Mucosa of descending colon (tissue), 3 donors: ENCODE measurements around the gene AGBL5. TPM values are rescaled to one million over a fixed set of nuclear protein-coding genes. Genes with fewer than 3 reads are reported as not detected.

ENCODE experiments used
- ATAC-seq: fragments of 200-7000 bp; cut with Tn5 transposase; one replicate; pipeline ENCODE4 v1.9.1; 2020; ENCODE audit warnings: mild to moderate bottlenecking, moderate library complexity
- DNase-seq, 3 donors: peaks; one replicate each; pipeline ENCODE4 v3.0.0-alpha.2; 2020
- H3K36me3 ChIP-seq: fragments of 200-600 bp; one replicate; pipeline ENCODE4 v1.8.0; 2021; ENCODE audit warnings: low read depth, mild to moderate bottlenecking
- H3K4me1 ChIP-seq: fragments of 200-600 bp; one replicate; pipeline ENCODE4 v1.8.0; 2021; ENCODE audit warnings: low read depth, mild to moderate bottlenecking
- H3K4me3 ChIP-seq: fragments of 200-600 bp; one replicate; pipeline ENCODE4 v1.8.0; 2021; ENCODE audit warnings: mild to moderate bottlenecking
- H3K9me3 ChIP-seq: fragments of 200-600 bp; one replicate; pipeline ENCODE4 v1.8.0; 2021; ENCODE audit warnings: mild to moderate bottlenecking
- intact Hi-C, 2 donors: fragments of 100-400 bp; cut with DNase I in 1 of 2; cut with micrococcal nuclease in 1 of 2; formaldehyde crosslinking; loops; one replicate each; pipeline versions ENCODE4 v1.11.0 to v1.11.1; 2022; cut with DNase I, micrococcal nuclease
- long read RNA-seq, 2 donors: library from polyadenylated mRNA; unstranded; transcript quantifications; one replicate each; pipeline ENCODE4 v2.0.0, GENCODE V29; 2019 to 2021
- total RNA-seq, 3 donors: library from RNA; stranded (reverse); fragmentation: NEBNext Ultra II Directional in 2 of 3; extraction: Animal tissue kit (Norgen Biotek cat#: 25700) in 2 of 3; gene quantifications; one replicate each; pipeline versions ENCODE4 v1.2.1 to v1.2.4, GENCODE V29; 2021 to 2023
- TF ChIP-seq, protein P1 (sequence below): fragments of 200-600 bp; IDR thresholded peaks from one replicate; pipeline ENCODE4 v1.8.0; 2022; ENCODE audit warnings: antibody characterized with exemption, mild to moderate bottlenecking
- donor health status: DM: no; HTN: no; CAD: no; lungs with moderate emphysema.
- donor health status: DM: no; HTN: no; CAD: no.
- donor health status: DM: no; HTN: yes; CAD: no.

The AGBL5 gene, protein sequence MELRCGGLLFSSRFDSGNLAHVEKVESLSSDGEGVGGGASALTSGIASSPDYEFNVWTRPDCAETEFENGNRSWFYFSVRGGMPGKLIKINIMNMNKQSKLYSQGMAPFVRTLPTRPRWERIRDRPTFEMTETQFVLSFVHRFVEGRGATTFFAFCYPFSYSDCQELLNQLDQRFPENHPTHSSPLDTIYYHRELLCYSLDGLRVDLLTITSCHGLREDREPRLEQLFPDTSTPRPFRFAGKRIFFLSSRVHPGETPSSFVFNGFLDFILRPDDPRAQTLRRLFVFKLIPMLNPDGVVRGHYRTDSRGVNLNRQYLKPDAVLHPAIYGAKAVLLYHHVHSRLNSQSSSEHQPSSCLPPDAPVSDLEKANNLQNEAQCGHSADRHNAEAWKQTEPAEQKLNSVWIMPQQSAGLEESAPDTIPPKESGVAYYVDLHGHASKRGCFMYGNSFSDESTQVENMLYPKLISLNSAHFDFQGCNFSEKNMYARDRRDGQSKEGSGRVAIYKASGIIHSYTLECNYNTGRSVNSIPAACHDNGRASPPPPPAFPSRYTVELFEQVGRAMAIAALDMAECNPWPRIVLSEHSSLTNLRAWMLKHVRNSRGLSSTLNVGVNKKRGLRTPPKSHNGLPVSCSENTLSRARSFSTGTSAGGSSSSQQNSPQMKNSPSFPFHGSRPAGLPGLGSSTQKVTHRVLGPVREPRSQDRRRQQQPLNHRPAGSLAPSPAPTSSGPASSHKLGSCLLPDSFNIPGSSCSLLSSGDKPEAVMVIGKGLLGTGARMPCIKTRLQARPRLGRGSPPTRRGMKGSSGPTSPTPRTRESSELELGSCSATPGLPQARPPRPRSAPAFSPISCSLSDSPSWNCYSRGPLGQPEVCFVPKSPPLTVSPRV
- 10 to 100 TPM; 16.7 to 20.0 (median 19.2) TPM for total RNA-seq
- long read RNA-seq, donor 1, transcript AGBL5-201 (11 exons, 2,382 nt): major isoform, 14 of 39 reads
- long read RNA-seq, donor 1, partial matches to known transcripts: 2 of 39 reads
- long read RNA-seq, donor 1, other reads (novel, unspliced or antisense): 20 of 39 reads
- long read RNA-seq, donor 2, partial matches to known transcripts: 5 of 15 reads
- long read RNA-seq, donor 2, other reads (novel, unspliced or antisense): 9 of 15 reads

DNA sequence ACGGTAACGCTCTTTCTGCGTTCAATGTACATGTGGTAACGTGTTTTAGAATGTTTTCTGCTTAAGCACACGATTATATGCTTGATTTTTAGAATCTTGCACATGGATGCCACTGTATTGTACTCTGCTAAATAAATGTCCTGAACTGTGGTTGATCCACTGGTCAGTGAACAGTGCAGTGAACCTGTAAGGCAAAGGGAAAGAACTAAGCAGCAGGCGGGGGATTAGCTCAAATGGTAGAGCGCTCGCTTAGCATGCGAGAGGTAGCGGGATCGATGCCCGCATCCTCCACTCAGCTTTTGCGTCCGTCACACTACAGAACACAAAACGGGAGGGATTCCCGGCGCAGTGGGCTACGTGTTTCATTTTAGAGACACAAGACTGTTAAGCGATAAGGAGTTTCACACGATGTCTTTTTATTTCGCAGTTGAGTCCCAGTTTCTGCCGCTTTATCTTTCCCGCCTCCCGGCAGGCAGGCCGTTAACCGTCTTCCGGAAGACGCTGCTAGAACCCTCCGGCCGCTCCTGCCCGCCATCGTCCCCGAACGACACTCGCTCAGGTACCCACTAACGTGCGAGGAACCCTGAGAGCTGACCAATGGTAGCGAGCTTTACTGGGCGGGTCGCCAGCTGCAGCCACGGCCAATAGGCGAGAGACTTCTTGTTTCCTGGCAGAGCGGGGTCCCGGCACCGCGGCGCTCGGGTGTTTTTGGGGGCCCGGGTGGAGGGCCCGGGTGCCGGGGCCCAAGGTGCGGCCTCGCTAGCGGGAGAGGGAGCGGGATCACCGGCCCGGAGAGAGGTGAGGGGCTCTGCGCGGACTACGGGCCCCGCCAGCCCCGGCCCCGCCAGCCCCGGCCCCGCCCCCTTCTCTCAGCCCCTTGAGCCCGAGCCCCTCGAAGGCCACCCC, at the start of gene AGBL5:
TSS of gene AGBL5 (plus strand) at position 673 of the 906 bp plus-strand sequence. CDS start 1,291 bp downstream, outside the sequence.
- peak within 1 kb of the TSS; percentile 86 for H3K4me3 ChIP-seq
- intact Hi-C loops: no loop called here
- DNase-seq (peak; percentile 97 to 98 (median 98)), ATAC-seq (peak; percentile 83)
- H3K9me3 ChIP-seq: no peaks in the 10 kb centered on the region
- H3K4me1 ChIP-seq: peaks cover 15% of the 10 kb centered on the region
- no peaks in the 10 kb centered on the region for H3K36me3 ChIP-seq
- TF ChIP-seq, protein P1, sequence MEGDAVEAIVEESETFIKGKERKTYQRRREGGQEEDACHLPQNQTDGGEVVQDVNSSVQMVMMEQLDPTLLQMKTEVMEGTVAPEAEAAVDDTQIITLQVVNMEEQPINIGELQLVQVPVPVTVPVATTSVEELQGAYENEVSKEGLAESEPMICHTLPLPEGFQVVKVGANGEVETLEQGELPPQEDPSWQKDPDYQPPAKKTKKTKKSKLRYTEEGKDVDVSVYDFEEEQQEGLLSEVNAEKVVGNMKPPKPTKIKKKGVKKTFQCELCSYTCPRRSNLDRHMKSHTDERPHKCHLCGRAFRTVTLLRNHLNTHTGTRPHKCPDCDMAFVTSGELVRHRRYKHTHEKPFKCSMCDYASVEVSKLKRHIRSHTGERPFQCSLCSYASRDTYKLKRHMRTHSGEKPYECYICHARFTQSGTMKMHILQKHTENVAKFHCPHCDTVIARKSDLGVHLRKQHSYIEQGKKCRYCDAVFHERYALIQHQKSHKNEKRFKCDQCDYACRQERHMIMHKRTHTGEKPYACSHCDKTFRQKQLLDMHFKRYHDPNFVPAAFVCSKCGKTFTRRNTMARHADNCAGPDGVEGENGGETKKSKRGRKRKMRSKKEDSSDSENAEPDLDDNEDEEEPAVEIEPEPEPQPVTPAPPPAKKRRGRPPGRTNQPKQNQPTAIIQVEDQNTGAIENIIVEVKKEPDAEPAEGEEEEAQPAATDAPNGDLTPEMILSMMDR: no peak

DNA sequence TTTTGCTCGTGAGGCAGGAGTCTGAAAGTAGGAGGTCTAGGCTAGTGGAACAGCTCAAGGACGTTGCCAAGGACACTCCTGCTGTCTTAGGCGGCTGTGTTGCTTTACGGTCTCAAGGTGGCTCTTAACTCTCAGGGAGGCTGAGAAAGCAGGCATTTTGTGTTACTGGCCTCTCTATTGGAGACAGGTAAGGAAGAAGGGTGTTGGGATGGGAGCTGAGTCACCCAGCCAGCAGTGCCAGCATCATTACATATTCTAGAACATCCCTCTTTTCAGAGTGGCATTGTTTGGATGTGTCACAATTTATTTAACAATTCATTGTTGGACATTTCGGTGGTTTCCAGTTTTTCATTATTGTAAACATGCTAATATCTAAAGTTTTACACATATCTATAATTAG, 49.5 kb upstream of the AGBL5 start:
- DNase-seq: no peak
- Histone ChIP-seq H3K9me3 (no peaks in the 10 kb centered on the region), H3K4me1 (no peaks in the 10 kb centered on the region), H3K4me3 (no peak overlapping the region), H3K36me3 (no peaks in the 10 kb centered on the region)
- TF ChIP-seq, protein P1: no peak
- intact Hi-C loops: no loop called here
- no peak for ATAC-seq

DNA sequence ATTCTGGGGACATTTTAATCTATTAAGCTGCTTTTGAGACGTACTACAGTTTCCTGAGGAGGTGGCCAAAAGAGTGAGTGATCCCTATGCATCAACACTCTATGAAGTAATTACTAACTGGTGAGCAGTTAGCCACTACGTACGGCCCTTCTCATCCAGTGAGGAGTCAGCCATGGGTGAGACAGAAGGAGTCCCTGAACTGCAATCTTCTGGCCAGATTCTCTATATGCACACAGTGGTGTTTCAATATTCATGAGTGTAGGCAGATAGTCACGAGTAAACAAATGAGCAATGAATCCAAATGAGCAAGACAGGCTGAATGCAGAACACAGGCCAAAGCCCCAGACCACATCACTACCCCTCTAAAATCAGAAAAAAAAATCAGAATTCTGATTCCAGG, 48.5 kb upstream of the AGBL5 start:
- Histone ChIP-seq H3K4me1 (no peaks in the 10 kb centered on the region), H3K4me3 (no peak overlapping the region), H3K9me3 (no peaks in the 10 kb centered on the region), H3K36me3 (no peaks in the 10 kb centered on the region)
- intact Hi-C loops: no loop called here
- TF ChIP-seq, protein P1: no peak
- ATAC-seq (no peak), DNase-seq (no peak)

DNA sequence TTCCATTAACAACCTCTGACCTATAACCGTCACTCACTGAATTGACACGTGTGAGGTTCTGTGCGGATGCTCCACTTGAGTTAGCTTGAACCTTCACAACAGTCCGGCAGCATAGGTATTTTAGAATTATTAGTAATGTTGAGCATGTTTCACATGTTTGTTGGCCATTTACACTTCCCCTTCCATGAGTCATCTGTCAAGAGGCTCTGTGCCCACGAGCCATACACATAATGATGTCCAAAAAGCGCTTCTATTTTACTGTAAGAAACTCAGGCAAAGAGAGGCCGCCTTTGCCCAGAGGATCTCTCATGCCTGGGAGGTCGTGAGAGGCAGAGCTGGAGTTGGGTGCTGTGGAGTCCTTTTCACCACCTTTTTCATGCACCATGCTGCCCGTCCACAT, 47.6 kb upstream of the AGBL5 start:
- intact Hi-C loops: no loop called here
- DNase-seq (no peak), ATAC-seq (no peak)
- Histone ChIP-seq H3K36me3 (no peaks in the 10 kb centered on the region), H3K9me3 (no peaks in the 10 kb centered on the region), H3K4me1 (no peaks in the 10 kb centered on the region), H3K4me3 (no peak overlapping the region)
- TF ChIP-seq, protein P1: no peak
